Esophagus (tissue), 2 donors: ENCODE measurements around the gene TMEM39A. TPM values are rescaled to one million over a fixed set of nuclear protein-coding genes. Genes with fewer than 3 reads are reported as not detected.

ENCODE experiments used
- H3K27ac ChIP-seq, 2 donors: one replicate each; pipeline ENCODE4 v1.5.1; 2013; ENCODE audit warnings: low read depth in 2 of 2, mild to moderate bottlenecking in 2 of 2, inconsistent platforms in 1 of 2, low read length in 1 of 2, moderate library complexity in 1 of 2
- H3K27me3 ChIP-seq, 2 donors: one replicate each; pipeline ENCODE4 v1.6.1; 2013; ENCODE audit warnings: low read length in 2 of 2, control low read depth in 1 of 2, mild to moderate bottlenecking in 1 of 2; ENCODE audit not compliant: insufficient read depth in 2 of 2, control insufficient read depth in 1 of 2
- H3K36me3 ChIP-seq, 2 donors: one replicate each; pipeline ENCODE4 v1.6.1; 2013; ENCODE audit warnings: low read length in 1 of 2; ENCODE audit not compliant: control insufficient read depth in 2 of 2, insufficient read depth in 2 of 2
- H3K4me1 ChIP-seq, 2 donors: one replicate each; pipeline ENCODE4 v1.6.1; 2013; ENCODE audit warnings: low read length in 1 of 2; ENCODE audit not compliant: control insufficient read depth in 2 of 2, insufficient read depth in 2 of 2
- H3K4me3 ChIP-seq, 2 donors: one replicate each; pipeline ENCODE4 v1.5.1; 2013; ENCODE audit warnings: low read length in 2 of 2, mild to moderate bottlenecking in 2 of 2, low read depth in 1 of 2, moderate library complexity in 1 of 2
- H3K9me3 ChIP-seq, 2 donors: one replicate each; pipeline ENCODE4 v1.6.1; 2013; ENCODE audit warnings: mild to moderate bottlenecking in 2 of 2, low read depth in 1 of 2, low read length in 1 of 2, moderate library complexity in 1 of 2; ENCODE audit not compliant: control insufficient read depth in 2 of 2, insufficient read depth in 1 of 2
- WGBS, 2 donors: extraction: QIAGEN DNeasy Blood & Tissue Kit; methylation state at CpG; one replicate each; pipeline ENCODE4 v1.1.7; 2013; 5-methylcytosine and 5-hydroxymethylcytosine counted together
- polyA plus RNA-seq, 2 donors: library from polyadenylated mRNA; stranded (reverse); fragments of 200-250 nt; gene quantifications; one replicate each; pipeline ENCODE4 v1.2.3, GENCODE V29; 2013
- donor health status: healthy with polysubstance abuse.
- donor health status: Bipolar disorder and iron deficiency.

The TMEM39A gene, protein sequence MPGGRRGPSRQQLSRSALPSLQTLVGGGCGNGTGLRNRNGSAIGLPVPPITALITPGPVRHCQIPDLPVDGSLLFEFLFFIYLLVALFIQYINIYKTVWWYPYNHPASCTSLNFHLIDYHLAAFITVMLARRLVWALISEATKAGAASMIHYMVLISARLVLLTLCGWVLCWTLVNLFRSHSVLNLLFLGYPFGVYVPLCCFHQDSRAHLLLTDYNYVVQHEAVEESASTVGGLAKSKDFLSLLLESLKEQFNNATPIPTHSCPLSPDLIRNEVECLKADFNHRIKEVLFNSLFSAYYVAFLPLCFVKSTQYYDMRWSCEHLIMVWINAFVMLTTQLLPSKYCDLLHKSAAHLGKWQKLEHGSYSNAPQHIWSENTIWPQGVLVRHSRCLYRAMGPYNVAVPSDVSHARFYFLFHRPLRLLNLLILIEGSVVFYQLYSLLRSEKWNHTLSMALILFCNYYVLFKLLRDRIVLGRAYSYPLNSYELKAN
- 1 to 10 TPM; 4.4 to 6.2 TPM for polyA plus RNA-seq

DNA sequence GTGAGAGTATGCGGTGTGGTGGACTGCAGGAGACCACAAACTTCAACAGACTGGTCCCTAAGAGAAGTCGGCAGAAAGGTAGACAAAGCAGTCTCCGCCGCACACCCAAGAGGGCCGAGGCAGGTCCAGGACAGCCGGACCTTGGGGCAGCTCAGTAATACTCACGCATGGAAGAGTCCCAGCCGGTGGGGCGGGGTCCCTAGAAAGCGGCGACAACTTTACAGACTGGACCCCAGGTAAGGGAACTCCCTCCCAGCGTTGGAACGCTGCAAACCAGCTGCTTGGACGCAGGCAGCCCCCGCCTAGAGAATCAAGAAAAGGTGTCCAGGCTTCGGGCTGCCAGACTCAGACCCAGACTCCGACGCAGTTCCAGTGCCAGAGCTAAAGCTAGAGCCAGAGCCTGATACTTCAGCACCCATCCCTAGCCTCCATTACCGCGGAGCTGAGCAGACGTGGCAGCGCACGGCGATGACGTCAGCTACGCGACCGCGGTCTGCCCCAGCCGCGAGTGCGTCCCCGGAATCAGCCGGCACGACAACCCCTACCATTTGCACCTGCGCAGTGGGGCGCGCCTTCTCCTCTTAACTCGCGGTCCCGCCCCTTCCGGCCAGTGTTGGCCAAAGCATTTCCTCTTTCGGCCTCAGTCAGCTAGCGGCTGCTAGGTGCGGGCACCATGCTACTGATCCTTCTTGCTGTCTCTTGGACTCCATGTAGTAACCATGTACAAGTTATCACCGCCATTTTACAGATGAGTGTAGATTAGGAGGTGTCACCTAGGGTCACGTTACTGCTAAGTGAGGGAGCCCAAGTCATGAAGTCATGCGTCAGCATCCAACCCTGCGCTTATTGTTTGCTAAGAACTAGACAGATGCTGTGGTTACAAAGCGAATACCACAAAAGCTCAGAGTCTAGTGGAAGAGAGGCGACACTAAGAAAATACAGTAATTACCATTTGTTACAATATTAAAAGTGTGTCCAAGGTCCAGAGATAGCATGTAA, at the start of gene TMEM39A:
TSS of gene TMEM39A (minus strand) at position 445 of the 999 bp plus-strand sequence. CDS start 1,541 bp downstream, outside the sequence.
- Histone ChIP-seq H3K4me3 (peak within 1 kb of the TSS; percentile 91 to 100), H3K36me3 (peaks cover 0 to under 1% of the 10 kb centered on the region in 2 donors), H3K9me3 (no peaks in the 10 kb centered on the region), H3K27me3 (no peaks in the 10 kb centered on the region), H3K27ac (peak within 1 kb of the TSS; percentile 87 to 95), H3K4me1 (peaks cover 0 to 2% of the 10 kb centered on the region in 2 donors)
- 4 to 5% methylated on average over 51 of the region's 51 CpGs for WGBS, 2 donors

DNA sequence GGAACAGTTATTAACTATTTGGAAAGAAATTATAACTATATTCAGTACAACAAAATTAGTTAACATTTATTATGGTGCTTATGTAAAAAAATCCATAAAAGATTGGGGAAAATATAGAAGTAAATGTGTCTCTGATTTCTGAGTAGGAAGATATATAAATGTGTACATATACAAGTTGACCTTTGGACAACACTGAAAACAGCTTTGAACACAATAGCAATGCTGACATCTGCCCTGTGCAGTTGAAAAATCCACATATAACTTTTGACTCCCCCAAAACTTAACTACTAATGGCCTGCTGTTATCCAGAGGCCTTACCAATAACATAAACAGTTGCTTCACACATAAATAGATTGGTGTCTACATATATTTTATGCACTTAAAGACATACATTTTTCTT, 47.3 kb upstream of the TMEM39A start:
- Histone ChIP-seq H3K27ac (no peak overlapping the region), H3K27me3 (no peaks in the 10 kb centered on the region), H3K36me3 (peaks cover 3 to 10% of the 10 kb centered on the region in 2 donors), H3K4me3 (no peak overlapping the region), H3K9me3 (no peaks in the 10 kb centered on the region), H3K4me1 (no peaks in the 10 kb centered on the region)

DNA sequence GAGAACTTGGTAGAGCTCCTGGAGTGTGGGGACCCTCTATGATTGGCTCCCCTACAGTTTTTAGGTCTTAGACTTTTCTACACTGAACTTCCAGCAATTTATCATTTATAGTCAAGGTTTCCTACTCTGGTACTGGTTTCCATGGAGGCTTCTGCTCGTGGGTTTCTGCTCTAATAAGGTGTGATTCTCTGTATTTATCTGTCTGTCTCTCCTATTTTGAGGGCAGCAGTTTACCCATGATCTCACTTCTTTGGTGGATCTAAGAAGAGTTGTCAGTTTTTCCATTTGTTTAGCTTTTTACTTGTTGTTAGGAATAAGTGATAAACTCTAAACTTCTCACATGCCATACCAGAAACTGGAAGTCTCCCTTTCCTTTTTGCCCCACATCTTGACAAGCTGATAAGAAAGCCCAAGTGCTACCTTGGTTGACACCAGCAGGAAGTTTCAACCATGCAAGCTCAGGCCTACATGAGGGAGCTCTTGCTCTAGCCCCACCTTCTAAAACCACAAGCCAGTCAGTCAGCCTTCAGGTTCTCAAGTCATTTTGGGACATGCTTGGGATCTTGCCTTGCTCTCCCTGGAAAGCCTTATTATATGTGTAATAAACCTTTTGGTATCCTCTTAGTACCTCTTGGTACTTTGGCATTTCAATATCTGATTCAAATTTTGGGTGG, 44.9 kb upstream of the TMEM39A start:
- Histone ChIP-seq H3K36me3 (peaks cover 3 to 8% of the 10 kb centered on the region in 2 donors), H3K27me3 (no peaks in the 10 kb centered on the region), H3K27ac (no peak overlapping the region), H3K4me3 (no peak overlapping the region), H3K9me3 (no peaks in the 10 kb centered on the region), H3K4me1 (no peaks in the 10 kb centered on the region)
- 58 to 61% methylated on average over 1 of the region's 1 CpG for WGBS, 2 donors

DNA sequence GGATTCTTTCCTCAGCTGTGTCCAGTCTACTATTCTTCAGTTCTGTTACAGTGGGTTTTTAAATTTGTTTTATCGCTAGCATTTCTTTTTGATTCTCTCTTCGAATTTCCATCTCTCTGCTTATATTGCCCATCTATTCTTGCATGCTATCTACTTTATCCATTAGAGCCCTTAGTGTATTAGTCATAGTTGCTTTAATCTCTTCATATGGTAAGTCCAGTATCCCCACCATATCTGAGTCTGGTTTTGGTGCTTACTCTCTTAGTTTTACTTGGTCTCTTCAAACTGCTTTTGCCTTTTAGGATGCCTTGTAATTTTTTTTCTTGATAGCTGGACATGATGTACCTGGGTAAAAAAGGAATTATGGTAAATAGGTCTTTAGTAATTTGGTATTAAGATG, 44.0 kb upstream of the TMEM39A start:
- Histone ChIP-seq H3K36me3 (peaks cover 3 to 8% of the 10 kb centered on the region in 2 donors), H3K4me1 (no peaks in the 10 kb centered on the region), H3K9me3 (no peaks in the 10 kb centered on the region), H3K27me3 (no peaks in the 10 kb centered on the region), H3K27ac (no peak overlapping the region), H3K4me3 (no peak overlapping the region)
- 96 to 97% methylated on average over 2 of the region's 2 CpGs for WGBS, 2 donors

- 69 to 73% methylated on average over 4 of the region's 4 CpGs for WGBS, 2 donors
- Histone ChIP-seq H3K27ac (no peak overlapping the region), H3K4me3 (no peak overlapping the region), H3K27me3 (no peaks in the 10 kb centered on the region), H3K36me3 (peaks cover 3 to 8% of the 10 kb centered on the region in 2 donors), H3K9me3 (no peaks in the 10 kb centered on the region), H3K4me1 (no peaks in the 10 kb centered on the region)
These were observed 43.2 kb upstream of the TMEM39A start for GRCh38 chr3:119506631-119507030.

DNA sequence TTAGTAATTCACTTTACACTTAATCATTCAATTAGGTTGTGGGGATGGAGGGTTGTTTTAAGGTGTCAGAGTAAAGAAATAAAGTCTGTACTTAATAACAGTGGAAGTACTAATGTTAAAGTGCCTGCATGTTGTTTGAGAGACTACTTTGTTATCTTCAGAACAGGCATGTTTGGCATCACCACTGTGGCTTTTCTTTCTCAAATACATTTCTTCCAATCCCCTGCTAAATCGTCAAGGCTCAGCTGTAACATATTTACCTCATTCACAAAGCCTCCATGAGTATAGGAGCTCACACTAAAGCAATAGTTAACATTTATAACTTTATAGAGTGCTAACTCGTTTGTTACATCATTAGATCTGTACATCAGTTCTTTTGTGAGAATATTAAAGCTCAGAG, 37.5 kb upstream of the TMEM39A start:
- 33 to 41% methylated on average over 2 of the region's 2 CpGs for WGBS, 2 donors
- peaks cover 0 to 2% of the 10 kb centered on the region in 2 donors for H3K4me1 ChIP-seq

GRCh38 chr3:119500265-119500664, 36.9 kb upstream of the TMEM39A start:
- Histone ChIP-seq H3K4me1 (peaks cover 0 to 2% of the 10 kb centered on the region in 2 donors), H3K36me3 (no peaks in the 10 kb centered on the region), H3K27me3 (no peaks in the 10 kb centered on the region), H3K9me3 (no peaks in the 10 kb centered on the region), H3K4me3 (no peak overlapping the region), H3K27ac (no peak overlapping the region)
- 69 to 77% methylated on average over 4 of the region's 4 CpGs for WGBS, 2 donors

More for the DNA sequence above, 37.5 kb upstream of the TMEM39A start:
- Histone ChIP-seq H3K27ac (no peak overlapping the region), H3K4me3 (no peak overlapping the region), H3K27me3 (no peaks in the 10 kb centered on the region), H3K36me3 (no peaks in the 10 kb centered on the region), H3K9me3 (no peaks in the 10 kb centered on the region)

DNA sequence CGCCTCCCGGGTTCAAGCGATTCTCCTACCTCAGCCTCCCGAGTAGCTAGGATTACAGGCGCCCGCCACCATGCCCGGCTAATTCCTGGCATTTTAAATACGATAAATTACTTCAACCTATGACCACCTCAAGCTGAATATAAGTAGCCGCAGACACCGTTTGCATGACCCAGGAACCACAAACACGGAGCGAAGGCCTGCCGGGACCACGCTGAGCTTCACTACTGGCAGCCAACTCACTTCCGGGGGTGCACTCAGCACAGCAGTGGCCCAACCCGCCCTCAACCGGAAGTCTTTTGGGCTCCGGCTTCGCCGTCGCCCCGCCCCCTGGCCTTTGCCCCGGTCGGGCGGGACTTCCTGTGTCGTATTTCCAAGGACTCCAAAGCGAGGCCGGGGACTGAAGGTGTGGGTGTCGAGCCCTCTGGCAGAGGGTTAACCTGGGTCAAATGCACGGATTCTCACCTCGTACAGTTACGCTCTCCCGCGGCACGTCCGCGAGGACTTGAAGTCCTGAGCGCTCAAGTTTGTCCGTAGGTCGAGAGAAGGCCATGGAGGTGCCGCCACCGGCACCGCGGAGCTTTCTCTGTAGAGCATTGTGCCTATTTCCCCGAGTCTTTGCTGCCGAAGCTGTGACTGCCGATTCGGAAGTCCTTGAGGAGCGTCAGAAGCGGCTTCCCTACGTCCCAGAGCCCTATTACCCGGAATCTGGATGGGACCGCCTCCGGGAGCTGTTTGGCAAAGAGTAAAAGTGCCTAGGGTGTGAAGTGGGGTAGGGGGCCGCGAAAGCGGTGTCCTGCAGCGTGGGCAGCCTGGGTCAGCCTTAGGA, 35.0 kb upstream of the TMEM39A start, which contains the start of gene TIMMDC1:
TSS of gene TIMMDC1 (plus strand) at position 362 of the 826 bp plus-strand sequence. CDS start at position 549, 187 bp downstream.
- Histone ChIP-seq H3K9me3 (no peaks in the 10 kb centered on the region), H3K4me1 (peaks cover 0 to 2% of the 10 kb centered on the region in 2 donors), H3K36me3 (peaks cover 0 to 3% of the 10 kb centered on the region in 2 donors), H3K27me3 (no peaks in the 10 kb centered on the region), H3K4me3 (peak within 1 kb of the TSS; percentile 78 to 100), H3K27ac (peak within 1 kb of the TSS; percentile 94 to 97)
- 0 to 1% methylated on average over 58 of the region's 58 CpGs for WGBS, 2 donors
